Measurements from ENCODE around the gene TMEM174. TPM values are rescaled to one million over a fixed set of nuclear protein-coding genes. Genes with fewer than 3 reads are reported as not detected.
A peak's percentile ranks its signal among the peaks of the same experiment; 100 is the strongest.

Gene TMEM174, protein sequence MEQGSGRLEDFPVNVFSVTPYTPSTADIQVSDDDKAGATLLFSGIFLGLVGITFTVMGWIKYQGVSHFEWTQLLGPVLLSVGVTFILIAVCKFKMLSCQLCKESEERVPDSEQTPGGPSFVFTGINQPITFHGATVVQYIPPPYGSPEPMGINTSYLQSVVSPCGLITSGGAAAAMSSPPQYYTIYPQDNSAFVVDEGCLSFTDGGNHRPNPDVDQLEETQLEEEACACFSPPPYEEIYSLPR
- not detected for total RNA-seq

DNA sequence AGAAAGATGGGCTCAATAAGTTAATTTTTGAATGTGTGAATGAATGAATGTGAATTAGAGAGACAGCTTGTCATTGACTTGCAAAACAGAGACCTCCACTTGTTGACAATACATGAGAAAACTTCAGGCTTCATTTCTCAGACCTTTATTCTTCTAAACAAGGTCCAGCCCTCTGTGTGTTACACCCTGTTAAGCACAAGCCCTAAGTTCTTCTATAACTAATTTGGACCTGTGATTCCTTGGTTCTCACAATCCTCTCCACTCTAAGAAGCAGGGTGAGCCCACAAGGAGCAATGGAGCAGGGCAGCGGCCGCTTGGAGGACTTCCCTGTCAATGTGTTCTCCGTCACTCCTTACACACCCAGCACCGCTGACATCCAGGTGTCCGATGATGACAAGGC is at the start of gene TMEM174:
TMEM174 (plus strand) TSS at position 243 of the 400 bp plus-strand sequence; CDS start at position 294, 51 bp downstream.
- DNase-seq (ENCODE audit: low read depth in 2 of 3, low spot score in 2 of 3) = no peak

DNA sequence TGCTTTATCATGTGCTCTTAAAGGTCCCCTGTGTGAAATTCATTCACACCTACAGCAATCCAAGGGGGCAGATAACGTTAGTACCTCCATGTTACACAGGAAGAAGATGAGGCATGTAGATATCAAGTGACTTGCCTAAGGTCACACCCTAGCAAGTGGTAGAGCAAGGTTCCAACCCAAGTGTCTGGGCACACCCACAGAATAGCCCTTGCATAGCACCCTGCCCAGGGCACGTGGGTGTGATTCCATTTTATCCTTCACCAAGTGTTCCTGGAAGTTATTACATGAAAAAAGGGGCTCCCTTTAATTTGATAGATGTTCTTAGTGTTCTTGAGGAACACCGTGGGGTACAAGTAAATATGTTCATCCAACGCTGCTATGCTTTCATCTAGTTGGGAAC is 47.7 kb upstream of the TMEM174 start:
- DNase-seq (ENCODE audit: low read depth in 2 of 3, low spot score in 2 of 3) = no peak

DNA sequence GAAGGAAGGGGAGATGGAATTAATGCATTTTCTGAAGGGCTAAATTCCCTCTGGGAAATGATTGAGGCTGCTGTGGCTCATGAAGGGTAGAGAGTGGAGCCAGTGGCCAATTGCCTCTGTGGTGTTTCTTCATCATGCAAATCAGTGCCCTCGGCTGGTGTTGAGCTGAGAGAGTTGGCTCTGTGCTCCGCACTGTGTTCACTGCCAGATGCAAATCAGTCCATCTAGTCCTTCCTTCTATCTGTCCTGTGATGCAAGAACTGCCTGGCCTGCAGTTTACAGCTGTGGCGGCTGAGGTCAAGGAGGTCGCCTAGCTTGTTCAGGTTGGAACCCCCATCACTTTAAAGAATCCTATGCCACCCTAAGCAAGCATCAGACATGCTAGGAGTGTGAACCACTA is 46.6 kb upstream of the TMEM174 start:
- no peak for DNase-seq (ENCODE audit: low read depth in 2 of 3, low spot score in 2 of 3)

DNA sequence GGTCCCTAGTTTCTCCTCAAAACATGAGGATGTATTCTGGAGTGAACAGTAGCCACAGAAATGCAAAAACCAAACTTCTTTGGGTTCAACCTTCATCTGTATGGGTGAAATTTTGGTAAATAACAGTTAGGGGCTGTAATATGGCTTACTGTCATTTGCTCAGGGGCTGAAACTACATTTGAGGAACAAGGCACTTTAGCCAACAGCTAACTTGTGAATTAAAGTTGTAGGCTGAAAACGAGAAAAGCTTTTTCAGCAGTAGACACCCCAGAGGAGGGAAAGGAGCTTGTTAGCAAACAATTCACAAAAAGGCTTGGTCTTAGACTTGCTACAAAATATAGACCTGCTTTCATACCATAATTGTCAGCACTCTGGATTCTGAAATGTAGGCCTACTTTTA is 46.0 kb upstream of the TMEM174 start:
- no peak for DNase-seq (ENCODE audit: low read depth in 2 of 3, low spot score in 2 of 3)

DNA sequence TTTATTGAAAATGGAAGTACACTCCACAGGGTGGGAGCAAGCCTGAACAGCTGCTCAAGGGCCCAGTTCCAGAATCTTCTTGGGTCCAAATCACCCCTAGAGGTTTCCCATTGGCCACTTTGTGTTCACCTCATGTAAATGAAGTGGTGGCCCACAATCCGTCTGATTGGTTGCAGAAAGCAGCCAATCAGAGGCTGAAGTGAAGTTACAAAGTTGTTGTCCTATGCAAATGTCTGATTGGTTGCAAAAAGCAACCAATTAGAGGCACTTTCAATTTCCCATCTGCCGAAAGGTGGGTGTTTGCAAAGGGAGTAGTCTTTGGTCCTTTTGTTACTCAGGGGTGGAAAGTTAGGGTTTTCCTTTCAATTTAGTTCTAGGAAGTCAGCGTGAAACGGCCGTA is 43.9 kb upstream of the TMEM174 start:
- no peak for DNase-seq (ENCODE audit: low read depth in 2 of 3, low spot score in 2 of 3)

DNA sequence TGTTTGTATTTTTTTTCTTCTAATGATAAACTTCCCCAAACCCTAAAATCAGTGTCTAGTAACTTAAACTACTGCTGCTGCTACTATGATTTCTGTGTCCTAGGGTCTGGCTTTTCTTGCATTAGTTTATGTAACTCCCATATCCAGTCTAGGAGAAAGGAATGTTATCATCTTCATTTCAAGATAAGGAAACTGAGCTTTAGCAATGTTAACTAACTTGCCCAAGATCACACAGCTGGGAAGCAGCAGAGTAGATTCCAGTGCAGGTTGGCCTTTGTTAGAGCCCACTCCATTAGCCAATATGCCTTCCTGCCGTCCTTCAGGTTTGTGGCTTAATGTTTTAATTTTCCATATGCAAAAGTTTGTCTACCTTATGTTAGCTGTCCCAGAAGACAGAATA is 42.2 kb upstream of the TMEM174 start:
- DNase-seq (ENCODE audit: low read depth in 2 of 3, low spot score in 2 of 3) = no peak

DNA sequence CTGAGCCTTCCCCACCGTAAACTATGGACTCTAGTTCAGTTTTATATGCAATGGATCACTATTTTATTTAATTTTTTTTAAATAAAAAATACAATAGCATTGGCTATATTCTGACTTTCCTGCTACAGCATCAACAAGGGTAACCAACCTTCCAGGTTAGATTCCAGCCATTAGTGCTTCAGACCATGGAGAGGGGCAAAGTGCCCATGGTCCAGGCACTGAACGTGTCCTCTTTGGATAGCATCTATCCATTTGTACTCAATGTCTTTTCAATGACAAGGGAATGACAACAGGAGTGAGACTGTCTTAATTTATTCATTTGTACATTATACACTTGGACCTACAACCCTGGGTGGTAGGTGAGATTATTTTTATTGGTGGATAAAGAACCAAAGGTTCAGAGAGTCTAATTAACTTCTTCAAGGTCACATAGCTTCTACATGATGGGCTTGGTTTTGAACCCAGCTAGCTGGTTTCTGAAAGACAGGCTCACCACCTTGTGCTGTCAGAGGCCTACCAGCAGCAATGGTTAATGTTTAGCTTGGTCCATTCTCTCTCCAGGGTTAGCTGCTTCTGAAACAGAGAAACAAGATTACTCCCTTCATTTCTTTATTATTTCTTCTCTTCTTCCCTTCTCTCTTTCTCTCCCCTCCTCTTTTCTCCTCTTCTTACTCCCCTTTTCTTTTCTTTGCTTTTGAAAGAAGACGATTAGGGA is 41.1 kb upstream of the TMEM174 start:
- no peak for DNase-seq (ENCODE audit: low read depth in 2 of 3, low spot score in 2 of 3)

DNA sequence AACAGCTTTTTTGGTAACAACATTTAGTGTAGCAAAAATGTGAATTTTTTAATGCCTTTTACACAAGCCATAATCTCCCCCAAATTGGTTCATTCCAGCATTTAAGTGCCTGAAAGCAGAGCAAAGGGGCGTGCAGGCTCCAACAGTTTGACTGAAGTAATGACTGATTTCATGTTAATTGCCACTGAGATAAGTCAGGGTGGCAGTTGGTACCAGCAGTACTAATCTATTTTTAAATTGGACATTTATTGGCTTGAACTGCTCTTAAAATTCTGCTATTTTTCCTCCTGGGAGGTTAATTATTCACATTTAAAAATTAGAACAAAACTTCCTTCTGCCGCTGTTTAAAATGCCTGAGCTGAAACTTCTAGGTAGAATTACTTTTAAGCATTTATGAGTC is 40.2 kb upstream of the TMEM174 start:
- no peak for DNase-seq (ENCODE audit: low read depth in 2 of 3, low spot score in 2 of 3)

DNA sequence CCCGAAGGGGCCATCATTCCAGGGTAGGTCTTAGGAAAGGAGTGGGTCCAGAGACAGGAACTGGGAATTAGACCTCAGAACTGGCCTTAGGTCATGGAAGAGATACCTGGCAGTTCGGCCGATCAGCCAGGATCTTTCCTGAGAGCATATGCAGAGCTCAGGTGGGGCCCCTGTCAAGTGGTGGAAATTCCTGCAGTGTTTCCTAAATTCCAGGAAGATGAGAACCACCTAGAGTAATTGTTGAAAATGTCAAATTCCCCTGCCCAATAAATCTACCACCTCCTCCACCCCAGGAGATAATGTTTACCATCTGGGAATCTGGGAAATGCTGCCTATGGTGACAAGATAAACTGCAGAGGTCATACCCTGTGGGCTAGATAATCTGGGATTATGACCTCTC is 38.0 kb upstream of the TMEM174 start:
- DNase-seq (ENCODE audit: low read depth in 2 of 3, low spot score in 2 of 3) = no peak

DNA sequence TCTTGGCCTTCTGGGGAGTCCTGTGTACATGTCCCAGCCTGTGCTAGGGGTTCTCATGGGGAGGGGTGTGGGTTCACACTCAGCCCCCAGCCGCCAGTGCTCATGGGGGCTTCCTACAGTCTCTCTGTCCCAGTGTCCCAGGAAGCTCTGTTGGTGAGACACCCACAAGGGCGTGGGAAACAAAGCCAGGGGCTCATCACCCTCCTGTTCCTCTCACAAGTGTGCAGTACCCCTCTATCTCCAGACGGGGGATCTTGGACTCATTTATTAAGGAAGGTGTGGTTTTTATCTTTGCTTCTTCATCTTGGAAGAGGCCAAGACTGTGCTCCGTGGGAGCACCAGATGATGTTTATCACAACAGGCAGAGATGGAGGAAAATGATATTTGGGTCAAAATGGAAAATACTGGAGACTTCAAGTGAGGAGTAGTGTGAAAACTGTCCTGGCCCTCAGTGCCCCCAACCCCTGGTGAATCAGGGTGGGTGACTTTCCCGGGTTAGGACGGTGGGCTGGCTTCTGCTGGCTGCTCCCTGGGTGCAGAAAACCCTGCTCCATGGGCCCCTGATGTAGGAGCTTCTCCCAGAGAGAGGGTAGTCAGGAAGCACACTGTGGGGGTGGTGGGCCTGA is 37.5 kb upstream of the TMEM174 start:
- peak in 2 of 3 donors; percentile 26 to 65 for DNase-seq (ENCODE audit: low read depth in 2 of 3, low spot score in 2 of 3)

DNA sequence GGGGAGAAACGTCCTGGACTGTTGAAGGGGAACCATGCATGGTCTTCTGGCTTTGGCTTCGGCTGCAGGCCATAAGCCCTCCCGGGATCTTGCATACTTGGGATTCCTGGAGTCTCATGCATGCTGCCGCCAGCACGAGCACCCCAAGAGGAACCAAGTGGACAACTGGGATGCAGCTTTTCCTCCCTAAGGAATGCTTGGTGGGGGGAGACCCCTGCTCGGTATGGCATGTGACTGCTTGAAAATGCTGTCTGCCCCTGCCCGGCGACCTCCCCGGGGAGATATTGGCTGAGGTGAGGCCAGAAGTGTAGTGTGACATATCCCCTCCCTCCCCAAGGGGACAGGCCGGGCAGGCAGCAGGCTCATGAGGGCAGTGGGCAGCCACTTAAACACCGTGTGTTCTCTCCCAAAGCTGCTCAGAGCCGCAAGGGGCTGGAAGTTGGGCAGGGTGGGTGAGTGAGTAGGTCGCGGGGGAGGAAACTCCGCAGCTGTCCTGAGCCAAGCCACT is 36.9 kb upstream of the TMEM174 start:
- no peak for DNase-seq (ENCODE audit: low read depth in 2 of 3, low spot score in 2 of 3)

DNA sequence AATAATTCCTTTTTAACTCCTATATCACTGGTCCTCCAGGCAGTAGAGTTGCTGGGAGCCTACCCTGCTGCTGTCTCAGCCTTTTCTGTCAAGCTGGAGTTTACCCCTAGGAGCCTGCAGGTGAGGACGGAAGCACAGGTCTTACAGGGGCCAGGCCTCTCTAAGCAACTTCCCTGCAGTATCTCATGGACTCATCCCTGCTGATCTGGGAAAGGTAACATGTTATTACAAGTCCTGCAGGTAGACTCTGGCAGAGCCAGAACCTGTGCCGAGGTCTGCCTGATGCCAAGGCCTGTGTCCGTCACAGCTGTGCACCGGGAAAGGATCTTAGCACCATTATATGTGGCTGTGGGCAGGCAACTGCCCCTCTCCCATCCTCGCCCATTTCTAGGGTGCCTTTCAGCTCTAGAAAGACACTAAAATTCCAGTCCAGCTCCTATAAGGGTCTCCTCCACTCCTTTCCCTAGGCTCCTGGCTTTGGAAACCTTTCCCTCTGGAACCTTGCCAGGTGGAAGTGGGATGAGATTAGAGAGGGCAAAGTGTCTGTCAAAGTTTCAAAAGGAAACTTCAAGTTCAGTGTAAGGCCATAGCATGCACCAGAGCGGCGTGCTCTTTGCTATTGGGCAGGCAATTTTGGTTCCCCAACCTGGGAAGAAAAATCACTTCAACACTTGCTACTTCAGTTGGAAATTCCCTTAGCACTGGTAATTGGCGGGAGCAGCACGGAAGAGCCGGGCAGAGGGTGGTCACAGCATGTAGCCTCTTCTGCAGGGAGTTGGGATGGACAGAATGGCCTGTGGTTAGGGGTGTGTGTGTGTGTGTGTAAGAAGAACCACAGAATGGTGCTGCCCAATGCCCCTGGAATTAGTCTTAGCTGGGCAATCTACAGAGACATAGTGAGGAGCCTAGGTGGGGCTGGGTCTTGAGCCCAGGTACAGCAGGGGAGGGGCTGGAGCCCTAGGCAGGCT is 35.1 kb upstream of the TMEM174 start:
- no peak for DNase-seq (ENCODE audit: low read depth in 2 of 3, low spot score in 2 of 3)

DNA sequence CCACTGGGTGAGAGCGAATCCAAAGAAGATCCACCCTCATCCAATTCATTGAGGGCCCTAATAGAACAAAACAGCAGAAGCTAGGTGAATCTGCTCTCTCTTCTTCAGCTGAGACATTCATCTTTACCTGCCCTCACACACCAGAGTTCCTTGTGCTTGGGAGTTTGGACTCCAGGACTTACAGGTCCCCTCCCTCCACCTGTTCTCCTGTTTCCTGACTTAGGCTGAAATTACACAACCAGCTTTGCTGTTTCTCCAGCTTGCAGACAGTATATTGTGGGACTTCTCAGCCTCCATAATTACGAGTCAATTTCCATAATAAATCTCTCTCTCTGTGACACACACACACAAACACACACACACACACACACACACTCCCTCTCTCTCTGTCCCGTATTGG is 33.5 kb upstream of the TMEM174 start:
- no peak for DNase-seq (ENCODE audit: low read depth in 2 of 3, low spot score in 2 of 3)

DNA sequence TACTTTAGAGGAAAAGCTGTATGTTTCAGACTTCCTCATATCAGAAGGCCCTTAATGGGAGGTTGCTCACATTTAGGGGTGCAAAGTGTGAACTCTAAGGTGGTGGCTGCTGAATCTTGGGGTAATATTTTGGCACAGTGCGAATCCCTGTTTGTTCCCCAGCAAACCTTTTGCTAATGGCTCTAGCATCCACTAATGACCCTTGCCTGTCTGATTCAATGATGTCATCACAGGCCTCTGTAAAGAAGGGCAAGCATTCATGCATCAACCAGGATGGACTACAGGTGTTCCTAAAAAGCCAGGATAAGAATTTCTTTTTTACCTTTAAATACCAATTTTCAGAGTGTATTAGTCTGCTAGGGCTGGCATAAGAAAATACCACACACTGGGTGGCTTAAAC is 32.2 kb upstream of the TMEM174 start:
- DNase-seq (ENCODE audit: low read depth in 2 of 3, low spot score in 2 of 3) = no peak

DNA sequence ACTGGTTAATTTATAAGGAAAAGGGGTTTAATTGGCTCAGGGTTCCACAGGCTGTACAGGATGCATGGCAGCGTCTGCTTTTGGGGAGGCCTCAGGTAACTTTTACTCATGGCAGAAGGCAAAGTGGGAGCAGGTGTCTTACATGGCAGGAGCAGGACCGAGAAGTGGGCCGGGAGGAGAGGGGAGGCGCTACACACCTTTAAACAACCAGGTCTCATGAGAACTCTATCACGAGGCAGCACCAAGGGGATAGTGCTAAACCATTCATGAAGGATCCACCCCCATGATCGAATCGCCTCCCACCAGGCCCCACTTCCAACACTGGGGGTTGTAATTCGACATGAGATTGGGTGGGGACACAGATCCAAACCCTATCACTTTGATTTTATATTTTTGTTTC is 31.0 kb upstream of the TMEM174 start:
- no peak for DNase-seq (ENCODE audit: low read depth in 2 of 3, low spot score in 2 of 3)

DNA sequence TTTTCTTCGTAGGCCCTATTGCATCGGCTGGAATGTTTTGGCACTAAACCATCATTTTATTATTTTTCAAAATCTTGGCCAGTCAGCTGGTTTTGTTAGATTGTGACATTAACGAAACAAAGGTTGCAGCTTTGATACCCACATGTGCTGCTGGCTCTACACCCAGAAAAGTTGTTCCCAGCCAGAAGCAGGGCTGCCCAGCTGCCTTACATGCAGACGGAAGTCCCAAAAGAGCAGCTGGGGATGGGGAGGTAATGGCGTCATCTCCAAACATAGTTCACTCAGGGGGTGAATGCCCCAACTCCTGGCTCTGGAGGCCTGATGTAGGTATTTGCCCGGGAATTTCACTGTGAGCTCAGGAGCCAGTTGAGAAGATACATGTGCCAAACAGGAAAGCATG is 29.3 kb upstream of the TMEM174 start:
- DNase-seq (ENCODE audit: low read depth in 2 of 3, low spot score in 2 of 3) = no peak

DNA sequence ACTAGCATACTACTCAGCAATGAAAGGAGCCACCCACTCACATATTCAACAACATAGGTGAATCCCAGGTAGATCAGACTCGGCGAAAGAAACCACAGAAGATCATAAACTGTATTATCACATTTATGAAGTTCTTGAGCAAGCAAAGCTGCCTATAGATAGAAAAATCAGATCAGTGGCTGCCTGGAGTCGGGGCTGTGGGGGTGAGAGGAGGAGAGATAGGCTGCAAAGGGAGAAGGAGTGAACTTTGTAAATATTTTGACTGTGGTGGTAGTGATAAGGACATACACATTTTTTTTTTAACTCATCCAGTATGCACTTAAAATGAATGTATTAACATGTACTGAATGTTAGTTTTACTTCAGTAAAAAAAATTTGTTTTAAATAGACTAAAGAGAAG is 23.5 kb upstream of the TMEM174 start:
- DNase-seq (ENCODE audit: low read depth in 2 of 3, low spot score in 2 of 3) = no peak

DNA sequence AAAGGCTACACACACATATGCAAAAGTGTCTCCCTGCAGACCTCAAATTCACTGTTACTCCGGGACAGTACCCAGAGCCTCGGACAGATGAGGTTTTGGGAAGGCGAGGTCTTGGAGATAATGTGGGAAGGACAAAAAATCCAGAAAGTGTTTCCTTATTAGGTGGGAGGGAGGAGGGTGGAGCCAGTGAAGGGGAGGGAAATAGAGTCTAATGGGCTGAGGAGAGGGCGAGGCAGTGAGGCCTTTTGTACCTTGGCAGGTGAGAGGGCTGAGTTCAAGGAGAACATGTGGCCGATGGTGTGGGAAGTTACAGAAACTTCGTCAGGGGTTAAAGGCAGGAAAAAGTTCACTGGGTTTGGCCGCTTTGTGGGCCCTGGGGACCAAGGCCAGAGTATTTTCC is 22.1 kb upstream of the TMEM174 start:
- DNase-seq (ENCODE audit: low read depth in 2 of 3, low spot score in 2 of 3) = no peak

DNA sequence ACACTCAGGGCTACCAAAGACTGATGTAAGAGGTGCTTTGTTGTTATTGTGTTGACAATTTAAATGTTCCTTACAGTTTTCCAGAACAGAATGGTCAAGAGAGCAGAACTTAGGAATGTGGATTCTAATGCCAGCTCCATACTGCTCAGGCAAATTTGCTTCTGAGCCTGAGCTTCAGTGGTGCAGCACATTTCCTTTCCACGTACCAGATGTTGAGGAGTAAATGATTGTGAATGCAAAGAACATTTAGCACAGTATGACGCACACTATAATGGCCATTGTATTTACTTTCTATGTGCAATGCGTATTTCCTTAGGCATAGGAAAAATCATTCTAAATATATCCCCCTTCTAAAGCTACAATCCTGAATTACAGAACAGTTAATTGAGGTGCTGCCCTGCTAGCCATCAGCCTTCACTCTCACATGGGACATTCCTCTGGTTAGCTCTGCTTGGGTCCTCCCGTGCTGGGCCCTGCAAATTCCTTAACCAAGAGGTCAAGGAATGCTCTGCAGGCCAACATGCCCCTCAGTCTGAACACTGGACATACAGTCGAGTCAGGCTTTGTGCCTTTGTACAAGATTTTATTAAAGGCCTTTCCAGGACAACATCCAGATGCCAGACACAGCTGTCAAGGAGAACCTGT is 21.1 kb upstream of the TMEM174 start:
- no peak for DNase-seq (ENCODE audit: low read depth in 2 of 3, low spot score in 2 of 3)

All from hematopoietic multipotent progenitor cell (in vitro differentiated cells).